Panc1 (cell line): ENCODE measurements around the gene PLXNA2.

Experiments
- POLR2AphosphoS5 ChIP-seq: IDR thresholded peaks from 2 replicates; pipeline ENCODE4 v1.6.1; 2012; ENCODE audit warnings: mild to moderate bottlenecking, low read depth, low read length, moderate library complexity
- SIN3A ChIP-seq: IDR thresholded peaks from 2 replicates; pipeline ENCODE4 v1.6.1; 2012; ENCODE audit warnings: low read depth, mild to moderate bottlenecking, low read length, moderate library complexity, borderline replicate concordance; ENCODE audit not compliant: insufficient read depth
- TCF7L2 ChIP-seq: IDR thresholded peaks from 2 replicates; pipeline ENCODE4 v1.6.1; 2011; ENCODE audit warnings: mild to moderate bottlenecking, low read depth, low read length, inconsistent platforms
- TF ChIP-seq, protein P1 (sequence below): fragments of 450-650 bp; IDR thresholded peaks from 2 replicates; pipeline ENCODE4 v1.5.1; 2017; ENCODE audit warnings: mild to moderate bottlenecking
- TF ChIP-seq, protein P2 (sequence below), 2 experiments: IDR thresholded peaks; 2 replicates each; pipeline ENCODE4 v1.6.1; 2011 to 2012; ENCODE audit warnings: low read depth in 2 of 2, control low read depth in 1 of 2, low read length in 1 of 2, mild to moderate bottlenecking in 1 of 2, moderate library complexity in 1 of 2; ENCODE audit not compliant: insufficient read depth in 1 of 2

DNA sequence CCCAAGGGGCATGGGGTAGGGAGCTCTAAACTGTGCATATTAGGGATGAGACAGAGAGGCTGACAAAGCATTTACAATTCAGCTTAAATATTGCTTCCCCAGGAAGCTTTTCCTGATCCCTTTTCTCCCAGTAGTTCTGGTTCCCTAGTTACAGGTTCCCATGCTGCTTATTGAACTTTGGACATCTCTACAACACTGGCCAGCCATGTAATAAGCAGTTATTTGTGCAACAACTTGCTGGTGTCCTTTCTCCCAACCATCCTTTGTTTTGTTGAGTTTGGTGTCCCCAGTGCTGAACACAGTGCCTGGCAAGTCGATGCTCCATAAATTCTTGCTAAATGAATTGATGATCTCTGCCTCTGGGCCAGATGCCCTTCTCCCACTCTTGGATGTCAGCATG lies 80.6 kb downstream of the PLXNA2 start:
- TF ChIP-seq POLR2AphosphoS5 (no peak), TCF7L2 (no peak), SIN3A (no peak)
- TF ChIP-seq, protein P1, sequence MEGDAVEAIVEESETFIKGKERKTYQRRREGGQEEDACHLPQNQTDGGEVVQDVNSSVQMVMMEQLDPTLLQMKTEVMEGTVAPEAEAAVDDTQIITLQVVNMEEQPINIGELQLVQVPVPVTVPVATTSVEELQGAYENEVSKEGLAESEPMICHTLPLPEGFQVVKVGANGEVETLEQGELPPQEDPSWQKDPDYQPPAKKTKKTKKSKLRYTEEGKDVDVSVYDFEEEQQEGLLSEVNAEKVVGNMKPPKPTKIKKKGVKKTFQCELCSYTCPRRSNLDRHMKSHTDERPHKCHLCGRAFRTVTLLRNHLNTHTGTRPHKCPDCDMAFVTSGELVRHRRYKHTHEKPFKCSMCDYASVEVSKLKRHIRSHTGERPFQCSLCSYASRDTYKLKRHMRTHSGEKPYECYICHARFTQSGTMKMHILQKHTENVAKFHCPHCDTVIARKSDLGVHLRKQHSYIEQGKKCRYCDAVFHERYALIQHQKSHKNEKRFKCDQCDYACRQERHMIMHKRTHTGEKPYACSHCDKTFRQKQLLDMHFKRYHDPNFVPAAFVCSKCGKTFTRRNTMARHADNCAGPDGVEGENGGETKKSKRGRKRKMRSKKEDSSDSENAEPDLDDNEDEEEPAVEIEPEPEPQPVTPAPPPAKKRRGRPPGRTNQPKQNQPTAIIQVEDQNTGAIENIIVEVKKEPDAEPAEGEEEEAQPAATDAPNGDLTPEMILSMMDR = no peak
- TF ChIP-seq, protein P2, sequence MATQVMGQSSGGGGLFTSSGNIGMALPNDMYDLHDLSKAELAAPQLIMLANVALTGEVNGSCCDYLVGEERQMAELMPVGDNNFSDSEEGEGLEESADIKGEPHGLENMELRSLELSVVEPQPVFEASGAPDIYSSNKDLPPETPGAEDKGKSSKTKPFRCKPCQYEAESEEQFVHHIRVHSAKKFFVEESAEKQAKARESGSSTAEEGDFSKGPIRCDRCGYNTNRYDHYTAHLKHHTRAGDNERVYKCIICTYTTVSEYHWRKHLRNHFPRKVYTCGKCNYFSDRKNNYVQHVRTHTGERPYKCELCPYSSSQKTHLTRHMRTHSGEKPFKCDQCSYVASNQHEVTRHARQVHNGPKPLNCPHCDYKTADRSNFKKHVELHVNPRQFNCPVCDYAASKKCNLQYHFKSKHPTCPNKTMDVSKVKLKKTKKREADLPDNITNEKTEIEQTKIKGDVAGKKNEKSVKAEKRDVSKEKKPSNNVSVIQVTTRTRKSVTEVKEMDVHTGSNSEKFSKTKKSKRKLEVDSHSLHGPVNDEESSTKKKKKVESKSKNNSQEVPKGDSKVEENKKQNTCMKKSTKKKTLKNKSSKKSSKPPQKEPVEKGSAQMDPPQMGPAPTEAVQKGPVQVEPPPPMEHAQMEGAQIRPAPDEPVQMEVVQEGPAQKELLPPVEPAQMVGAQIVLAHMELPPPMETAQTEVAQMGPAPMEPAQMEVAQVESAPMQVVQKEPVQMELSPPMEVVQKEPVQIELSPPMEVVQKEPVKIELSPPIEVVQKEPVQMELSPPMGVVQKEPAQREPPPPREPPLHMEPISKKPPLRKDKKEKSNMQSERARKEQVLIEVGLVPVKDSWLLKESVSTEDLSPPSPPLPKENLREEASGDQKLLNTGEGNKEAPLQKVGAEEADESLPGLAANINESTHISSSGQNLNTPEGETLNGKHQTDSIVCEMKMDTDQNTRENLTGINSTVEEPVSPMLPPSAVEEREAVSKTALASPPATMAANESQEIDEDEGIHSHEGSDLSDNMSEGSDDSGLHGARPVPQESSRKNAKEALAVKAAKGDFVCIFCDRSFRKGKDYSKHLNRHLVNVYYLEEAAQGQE (IDR thresholded peaks at IDR 0.05; ENCODE audit: insufficient read depth in 1 of 2, low read depth in 2 of 2, low read length in 1 of 2) = no peak
